H1 (cell line): ENCODE data around the gene GTF3C5. TPM values are rescaled to one million over a fixed set of nuclear protein-coding genes. Genes with fewer than 3 reads are reported as not detected.
A peak's percentile ranks its signal among the peaks of the same experiment; 100 is the strongest.

Experiments
- CTCF ChIA-PET: fragments of 300-600 bp; sonication (Branson Sonifier 250); formaldehyde crosslinking; loops from one replicate; lab custom pipeline; 2021; ENCODE audit not compliant: partially characterized antibody; lab: Charles Lee
- POLR2A ChIA-PET: fragments of 300-600 bp; sonication (Branson Sonifier 250); formaldehyde crosslinking; loops from one replicate; lab custom pipeline; 2021; ENCODE audit warnings: inconsistent platforms; ENCODE audit not compliant: partially characterized antibody; lab: Charles Lee
- DNase-seq, 2 experiments: peaks; one replicate each; pipeline versions ENCODE4 v3.0.0 to v3.0.0-alpha.2; 2010 to 2022; ENCODE audit warnings: low spot score in 2 of 2, low read depth in 1 of 2, mixed read lengths in 1 of 2
- FAIRE-seq: peaks from 2 replicates; lab custom pipeline; 2011; peaks lifted over from hg19 to GRCh38; lab: Jason Lieb, UNC
- H2AFZ ChIP-seq: 2 replicates; pipeline ENCODE4 v1.8.1; 2012; ENCODE audit warnings: low read length, inconsistent platforms
- H2AK5ac ChIP-seq: 2 replicates; pipeline ENCODE4 v1.6.1; 2013; ENCODE audit warnings: low read depth, low read length
- H2BK120ac ChIP-seq: replicated peaks from 2 replicates; pipeline ENCODE3; 2013; ENCODE audit warnings: low read depth, low read length, inconsistent platforms
- H2BK12ac ChIP-seq: 2 replicates; pipeline ENCODE4 v1.6.1; 2013; ENCODE audit warnings: low read depth, low read length
- H2BK15ac ChIP-seq: 2 replicates; pipeline ENCODE4 v1.6.1; 2013; ENCODE audit warnings: low read length
- H2BK20ac ChIP-seq: 2 replicates; pipeline ENCODE4 v1.6.1; 2013; ENCODE audit warnings: low read length
- H2BK5ac ChIP-seq: 2 replicates; pipeline ENCODE4 v1.6.1; 2013; ENCODE audit warnings: low read depth, low read length
- H3K14ac ChIP-seq: 2 replicates; pipeline ENCODE4 v1.6.1; 2013; ENCODE audit warnings: inconsistent platforms; ENCODE audit not compliant: insufficient read length
- H3K18ac ChIP-seq: 2 replicates; pipeline ENCODE4 v1.6.1; 2013; ENCODE audit warnings: low read length; ENCODE audit errors: extremely low read depth
- H3K23ac ChIP-seq: 2 replicates; pipeline ENCODE4 v1.6.1; 2013; ENCODE audit warnings: inconsistent platforms; ENCODE audit not compliant: insufficient read length
- H3K23me2 ChIP-seq: 2 replicates; pipeline ENCODE4 v1.6.1; 2013; ENCODE audit warnings: low read depth, low read length
- H3K27ac ChIP-seq: 2 replicates; pipeline ENCODE4 v1.6.1; 2011; ENCODE audit warnings: low read depth, low read length, inconsistent platforms
- H3K27me3 ChIP-seq, 4 experiments: replicated peaks in 1 of 4; 1 replicate in 1 of 4; 2 replicates in 3 of 4; pipeline versions ENCODE4 v1.6.1 to v1.8.1; 2011 to 2013; ENCODE audit warnings: low read length in 3 of 4, mild to moderate bottlenecking in 3 of 4, inconsistent platforms in 2 of 4, mixed read lengths in 2 of 4, moderate library complexity in 1 of 4; ENCODE audit not compliant: control insufficient read depth in 3 of 4, insufficient read depth in 3 of 4; ENCODE audit errors: extremely low read depth in 1 of 4
- H3K36me3 ChIP-seq, 4 experiments: 2 replicates each; pipeline versions ENCODE4 v1.6.1 to v1.8.1; 2011 to 2013; ENCODE audit warnings: mild to moderate bottlenecking in 4 of 4, low read length in 3 of 4, moderate library complexity in 2 of 4, control low read depth in 1 of 4, inconsistent platforms in 1 of 4; ENCODE audit not compliant: insufficient read depth in 4 of 4, control insufficient read depth in 2 of 4
- H3K4ac ChIP-seq: replicated peaks from 2 replicates; pipeline ENCODE3; 2013; ENCODE audit warnings: low read length, low read depth, mixed read lengths, inconsistent platforms; ENCODE audit not compliant: insufficient read length
- H3K4me1 ChIP-seq, 4 experiments: replicated peaks in 1 of 4; 1 replicate in 1 of 4; 2 replicates in 3 of 4; pipeline versions ENCODE4 v1.6.1 to v1.8.1; 2011 to 2013; ENCODE audit warnings: low read length in 3 of 4, inconsistent platforms in 2 of 4, mixed read lengths in 1 of 4; ENCODE audit not compliant: insufficient read depth in 4 of 4, control insufficient read depth in 3 of 4
- H3K4me2 ChIP-seq, 2 experiments: 2 replicates each; pipeline versions ENCODE4 v1.6.1 to v1.8.1; 2011 to 2013; ENCODE audit warnings: low read depth in 2 of 2, low read length in 2 of 2, control low read depth in 1 of 2, inconsistent platforms in 1 of 2, mild to moderate bottlenecking in 1 of 2; ENCODE audit not compliant: insufficient read depth in 1 of 2
- H3K4me3 ChIP-seq, 4 experiments: fragments of 200-600, 300-600 bp in 1 of 4; sonication (generic), shearing (Covaris generic), sonication (Bioruptor Twin) in 1 of 4; 2 replicates each; pipeline versions ENCODE4 v1.5.1 to v1.8.1; 2011 to 2016; ENCODE audit warnings: low read length in 4 of 4, low read depth in 3 of 4, control low read depth in 2 of 4, inconsistent platforms in 2 of 4, mild to moderate bottlenecking in 2 of 4, mixed read lengths in 1 of 4, moderate library complexity in 1 of 4; ENCODE audit not compliant: insufficient read depth in 2 of 4; ENCODE audit errors: extremely low read depth in 1 of 4
- H3K56ac ChIP-seq: replicated peaks from 2 replicates; pipeline ENCODE3; 2013; ENCODE audit warnings: low read depth, mild to moderate bottlenecking, mixed read lengths, low read length, inconsistent platforms; ENCODE audit not compliant: insufficient read length
- H3K79me1 ChIP-seq: 2 replicates; pipeline ENCODE4 v1.6.1; 2013; ENCODE audit warnings: low read depth, low read length, control low read depth
- H3K79me2 ChIP-seq, 2 experiments: 2 replicates each; pipeline versions ENCODE4 v1.6.1 to v1.8.1; 2012 to 2013; ENCODE audit warnings: low read length in 2 of 2, mild to moderate bottlenecking in 2 of 2, inconsistent platforms in 1 of 2; ENCODE audit not compliant: insufficient read depth in 2 of 2, control insufficient read depth in 1 of 2
- H3K9ac ChIP-seq, 4 experiments: replicated peaks in 1 of 4; 1 replicate in 1 of 4; 2 replicates in 3 of 4; pipeline versions ENCODE4 v1.6.1 to v1.8.1; 2011 to 2013; ENCODE audit warnings: low read depth in 3 of 4, low read length in 3 of 4, control low read depth in 2 of 4, mild to moderate bottlenecking in 2 of 4, moderate library complexity in 2 of 4, inconsistent platforms in 1 of 4; ENCODE audit errors: extremely low read depth in 1 of 4
- H3K9me3 ChIP-seq, 2 experiments: 2 replicates each; pipeline versions ENCODE4 v1.6.1 to v1.8.1; 2012 to 2013; ENCODE audit warnings: mild to moderate bottlenecking in 2 of 2, moderate library complexity in 2 of 2, control low read depth in 1 of 2, inconsistent platforms in 1 of 2, low read depth in 1 of 2, low read length in 1 of 2, mixed read lengths in 1 of 2; ENCODE audit not compliant: insufficient read depth in 2 of 2
- H4K20me1 ChIP-seq, 2 experiments: replicated peaks in 1 of 2; 2 replicates each; pipeline versions ENCODE3 to v1.8.1; 2011 to 2013; ENCODE audit warnings: inconsistent platforms in 2 of 2, low read length in 2 of 2, mild to moderate bottlenecking in 1 of 2; ENCODE audit not compliant: insufficient read depth in 2 of 2, control insufficient read depth in 1 of 2
- H4K5ac ChIP-seq: 2 replicates; pipeline ENCODE4 v1.6.1; 2013; ENCODE audit warnings: low read length, low read depth, mixed read lengths, inconsistent platforms; ENCODE audit not compliant: insufficient read length
- H4K8ac ChIP-seq: 2 replicates; pipeline ENCODE4 v1.8.0; 2013; ENCODE audit warnings: mild to moderate bottlenecking, moderate library complexity, low read length, inconsistent platforms; ENCODE audit not compliant: insufficient read depth; ENCODE audit errors: extremely low read depth
- H4K91ac ChIP-seq: replicated peaks from 2 replicates; pipeline ENCODE3; 2013; ENCODE audit warnings: low read length, mixed read lengths, inconsistent platforms; ENCODE audit not compliant: insufficient read length
- GTF2F1 ChIP-seq: IDR thresholded peaks from 2 replicates; pipeline ENCODE4 v1.6.1; 2012; ENCODE audit warnings: low read depth, low read length, improper control_type of control experiment, borderline replicate concordance
- SIN3A ChIP-seq, 2 experiments: IDR thresholded peaks in 1 of 2; conservative IDR thresholded peaks in 1 of 2; 2 replicates each; pipeline ENCODE4 v1.6.1; 2011 to 2012; ENCODE audit warnings: low read length in 2 of 2, improper control_type of control experiment in 1 of 2, low read depth in 1 of 2, mild to moderate bottlenecking in 1 of 2
- WGBS, 2 experiments: shearing (Covaris generic) in 1 of 2; methylation state at CpG; one replicate each; pipeline versions ENCODE4 v1.1.6 to v1.1.7; 2013 to 2015; ENCODE audit warnings: low lambda C conversion rate in 2 of 2, mixed read lengths in 2 of 2, inconsistent platforms in 1 of 2, low coverage in 1 of 2, missing lambda C conversion rate in 1 of 2; ENCODE audit not compliant: insufficient replicate concordance in 2 of 2, insufficient coverage in 1 of 2, insufficient read length in 1 of 2; ENCODE audit errors: extremely low coverage in 1 of 2, missing lambda C conversion rate in 1 of 2; 5-methylcytosine and 5-hydroxymethylcytosine counted together
- polyA plus RNA-seq, 7 experiments: library from polyadenylated mRNA; depleted of rRNA in 3 of 7; stranded (reverse) in 5 of 7; unstranded in 2 of 7; fragments of >200 nt in 5 of 7; fragments of 200-250 nt in 2 of 7; gene quantifications; 1 replicate in 5 of 7; 2 replicates in 1 of 7; 4 replicates in 1 of 7; pipeline versions ENCODE4 v1.2.1 to v1.2.3, GENCODE V29; 2011 to 2013; ENCODE audit warnings: missing spikeins in 2 of 7, mixed read lengths in 2 of 7
- total RNA-seq: library from RNA; stranded (reverse); fragmentation: NEBNext Ultra II Directional; extraction: Animal tissue kit (Norgen Biotek cat#: 25700); gene quantifications from 2 replicates; pipeline ENCODE4 v1.2.1, GENCODE V29; 2021

Gene GTF3C5
- total and polyA plus RNA-seq, 2 of the 8 experiments (the other 6 are each of a cell fraction or from before 2014, with no cell fraction given), result 78.7 to 87.1 TPM

GRCh38 chr9:133006731-133007352 is 24.0 kb upstream of the GTF3C5 start:
- H3K4me3 ChIP-seq, result no peak overlapping the region

More at GRCh38 chr9:133006731-133007352, 24.0 kb upstream of the GTF3C5 start:
- H3K4ac ChIP-seq, result no peak overlapping the region
- TF ChIP-seq SIN3A (conservative IDR thresholded peaks at IDR 0.05 in 1 of 2, IDR thresholded peaks at IDR 0.05 in 1 of 2; ENCODE audit: low read depth in 1 of 2, low read length in 2 of 2) (no peak), GTF2F1 (no peak)
- POLR2A ChIA-PET, result interaction anchor here (2.9 kb wide), 1 partner anchor 24 kb away, joined by 17 read pairs; the partner anchor contains the start of gene GTF3C5
- no peak overlapping the region for H4K8ac ChIP-seq
- H4K5ac ChIP-seq, result no peak overlapping the region
- no peak overlapping the region for H3K9ac ChIP-seq
- FAIRE-seq, result no peak
- CTCF ChIA-PET, result interaction anchor here (1.0 to 1.5 kb wide), 2 partner anchors 12 to 16 kb away, joined by 4 read pairs; no protein-coding TSS in a partner anchor
- H3K27me3 ChIP-seq, result peaks cover 0 to 40% (median 23%) of the 10 kb centered on the region in 4 experiments; a peak in 6 of 7 replicates
- H3K9me3 ChIP-seq, result no peaks in the 10 kb centered on the region
- peak overlapping the region; percentile 74 for H3K56ac ChIP-seq
- H3K23ac ChIP-seq, result no peak overlapping the region
- DNase-seq, result no peak
- H4K91ac ChIP-seq, result no peak overlapping the region
- no peaks in the 10 kb centered on the region for H3K79me1 ChIP-seq
- no peak overlapping the region for H2BK120ac ChIP-seq
- no peaks in the 10 kb centered on the region for H3K36me3 ChIP-seq
- H3K79me2 ChIP-seq, result no peaks in the 10 kb centered on the region
- peaks cover 0 to 3% of the 10 kb centered on the region in 2 experiments for H4K20me1 ChIP-seq
- no peak overlapping the region for H3K14ac ChIP-seq
- H2BK12ac ChIP-seq, result no peak overlapping the region
- WGBS, 2 experiments, result 79% methylated on average over 5 of the region's 5 CpGs; no CpG with 5 or more reads in 1 of the 2 experiments
- H2BK20ac ChIP-seq, result no peak overlapping the region
- no peak overlapping the region for H3K27ac ChIP-seq
- no peak overlapping the region for H2AFZ ChIP-seq
- H2BK5ac ChIP-seq, result no peak overlapping the region
- no peak overlapping the region for H3K4me2 ChIP-seq
- no peak overlapping the region for H3K18ac ChIP-seq
- no peak overlapping the region for H2AK5ac ChIP-seq
- no peak overlapping the region for H2BK15ac ChIP-seq
- H3K23me2 ChIP-seq, result peaks cover 6% of the 10 kb centered on the region; the same call in 1 of the 2 replicates
- H3K4me1 ChIP-seq, result peaks cover 3 to 25% (median 16%) of the 10 kb centered on the region in 4 experiments
